Activated T-cell treated with anti-CD3 and anti-CD28 coated beads, Interleukin-2, amount 50 U/mL, for 1 hour (primary cell): ENCODE data around the gene CENPU.
"Not testable (repeated sequence)": the region's sequence is repeated elsewhere in the genome, so short reads cannot be mapped to it uniquely, and the experiment has no call there.

Experiments used
- DNase-seq: peaks from one replicate; pipeline ENCODE4 v3.0.0-alpha.2; 2020

Gene CENPU

GRCh38 chr4:184657820-184658219 lies 76.1 kb downstream of the CENPU start:
- DNase-seq = not testable (repeated sequence)

- DNase-seq = no peak
Observed at GRCh38 chr4:184657144-184657543, 76.8 kb downstream of the CENPU start.

GRCh38 chr4:184655889-184656869 lies 77.7 kb downstream of the CENPU start:
- DNase-seq = no peak

GRCh38 chr4:184653650-184654049 lies 80.2 kb downstream of the CENPU start:
- DNase-seq = no peak

- not testable (repeated sequence) for DNase-seq
Observed at GRCh38 chr4:184652681-184653080, 81.2 kb downstream of the CENPU start.

- DNase-seq = no peak
Observed at GRCh38 chr4:184651899-184652298, 82.0 kb downstream of the CENPU start.

GRCh38 chr4:184649971-184650855 lies 83.7 kb downstream of the CENPU start:
- DNase-seq = no peak

GRCh38 chr4:184649026-184649970 lies 84.6 kb downstream of the CENPU start, which contains the start of the genes CASP3 and PRIMPOL:
TSS of gene CASP3 (minus strand) at chr4:184649447. CDS start at chr4:184638453, 10,994 bp downstream.
TSS of gene PRIMPOL (plus strand) at chr4:184649738. CDS start at chr4:184657141, 7,403 bp downstream.
- DNase-seq = peak; percentile 99

- DNase-seq = peak; percentile 55
Observed at GRCh38 chr4:184648313-184649025, 85.4 kb downstream of the CENPU start.

GRCh38 chr4:184648054-184648312 lies 85.9 kb downstream of the CENPU start:
- no peak for DNase-seq

GRCh38 chr4:184647266-184648053 lies 86.4 kb downstream of the CENPU start:
- DNase-seq = no peak

GRCh38 chr4:184645904-184646610 lies 87.8 kb downstream of the CENPU start:
- no peak for DNase-seq

GRCh38 chr4:184644553-184645307 lies 89.2 kb downstream of the CENPU start:
- DNase-seq = no peak
